NOMO-1 treated with dmso at 0.1 percent for 144 hours (cell line): ENCODE results near the gene CXCR2.
"Not testable (repeated sequence)": the region's sequence is repeated elsewhere in the genome, so short reads cannot be mapped to it uniquely, and the experiment has no call there.

Experiments used
- DNase-seq: peaks from one replicate; lab custom pipeline; 2025; ENCODE audit not compliant: unreplicated experiment; lab: John Stamatoyannopoulos, UW

The CXCR2 gene

GRCh38 chr2:218129458-218130135, 3.8 kb downstream of the CXCR2 start:
- DNase-seq, result no peak

- no peak for DNase-seq
These were observed 4.5 kb downstream of the CXCR2 start for GRCh38 chr2:218130377-218130776.

GRCh38 chr2:218130822-218131221, 5.0 kb downstream of the CXCR2 start:
- no peak for DNase-seq

- no peak for DNase-seq
These were observed 11.7 kb downstream of the CXCR2 start for GRCh38 chr2:218137514-218137913.

- no peak for DNase-seq
These were observed 12.2 kb downstream of the CXCR2 start for GRCh38 chr2:218138047-218138446.

- no peak for DNase-seq
These were observed 19.3 kb downstream of the CXCR2 start for GRCh38 chr2:218145124-218145523.

- DNase-seq, result no peak
These were observed 20.2 kb downstream of the CXCR2 start for GRCh38 chr2:218146056-218146455.

GRCh38 chr2:218149098-218149497, 23.3 kb downstream of the CXCR2 start:
- DNase-seq, result no peak

GRCh38 chr2:218149848-218150440, 24.1 kb downstream of the CXCR2 start:
- no peak for DNase-seq

GRCh38 chr2:218152172-218152571, 26.3 kb downstream of the CXCR2 start:
- no peak for DNase-seq

GRCh38 chr2:218152777-218153176, 26.9 kb downstream of the CXCR2 start:
- DNase-seq, result no peak

GRCh38 chr2:218155953-218156479, 30.2 kb downstream of the CXCR2 start:
- peak; percentile 18 for DNase-seq

- no peak for DNase-seq
These were observed 35.8 kb downstream of the CXCR2 start for GRCh38 chr2:218161644-218162043.

- DNase-seq, result no peak
These were observed 37.0 kb downstream of the CXCR2 start for GRCh38 chr2:218162814-218163213.

- DNase-seq, result peak; percentile 50
These were observed 41.0 kb downstream of the CXCR2 start, which contains the start of gene CXCR1 for GRCh38 chr2:218166791-218167190. CXCR1 (minus strand) TSS chr2:218166962; CDS start chr2:218165211, 1,751 bp downstream.

GRCh38 chr2:218168016-218168415, 42.2 kb downstream of the CXCR2 start:
- DNase-seq, result no peak

- peak; percentile 22 for DNase-seq
These were observed 43.0 kb downstream of the CXCR2 start for GRCh38 chr2:218168635-218169462.

GRCh38 chr2:218169757-218170546, 44.1 kb downstream of the CXCR2 start:
- DNase-seq, result no peak

GRCh38 chr2:218171744-218172143, 45.9 kb downstream of the CXCR2 start:
- not testable (repeated sequence) for DNase-seq

- no peak for DNase-seq
These were observed 47.0 kb downstream of the CXCR2 start for GRCh38 chr2:218172845-218173244.

GRCh38 chr2:218179782-218180181, 54.0 kb downstream of the CXCR2 start:
- DNase-seq, result no peak
